HG03439 (cell line): ENCODE results near the gene DVL1.

ENCODE experiments used
- ATAC-seq: cut with Tn5 transposase; IDR thresholded peaks from one replicate; pipeline ENCODE4 v1.9.1; 2021; ENCODE audit warnings: mild to moderate bottlenecking, moderate library complexity; ENCODE audit not compliant: unreplicated experiment

Gene DVL1

GRCh38 chr1:1285611-1286311, 63.5 kb downstream of the DVL1 start:
- ATAC-seq = no peak
